DMS114 treated with DMSO at 0.1 percent for 48 hours (cell line): ENCODE results near the gene CDX1.

Source experiments
- DNase-seq: peaks from one replicate; lab custom pipeline; 2025; ENCODE audit not compliant: unreplicated experiment; lab: John Stamatoyannopoulos, UW

The CDX1 gene

DNA sequence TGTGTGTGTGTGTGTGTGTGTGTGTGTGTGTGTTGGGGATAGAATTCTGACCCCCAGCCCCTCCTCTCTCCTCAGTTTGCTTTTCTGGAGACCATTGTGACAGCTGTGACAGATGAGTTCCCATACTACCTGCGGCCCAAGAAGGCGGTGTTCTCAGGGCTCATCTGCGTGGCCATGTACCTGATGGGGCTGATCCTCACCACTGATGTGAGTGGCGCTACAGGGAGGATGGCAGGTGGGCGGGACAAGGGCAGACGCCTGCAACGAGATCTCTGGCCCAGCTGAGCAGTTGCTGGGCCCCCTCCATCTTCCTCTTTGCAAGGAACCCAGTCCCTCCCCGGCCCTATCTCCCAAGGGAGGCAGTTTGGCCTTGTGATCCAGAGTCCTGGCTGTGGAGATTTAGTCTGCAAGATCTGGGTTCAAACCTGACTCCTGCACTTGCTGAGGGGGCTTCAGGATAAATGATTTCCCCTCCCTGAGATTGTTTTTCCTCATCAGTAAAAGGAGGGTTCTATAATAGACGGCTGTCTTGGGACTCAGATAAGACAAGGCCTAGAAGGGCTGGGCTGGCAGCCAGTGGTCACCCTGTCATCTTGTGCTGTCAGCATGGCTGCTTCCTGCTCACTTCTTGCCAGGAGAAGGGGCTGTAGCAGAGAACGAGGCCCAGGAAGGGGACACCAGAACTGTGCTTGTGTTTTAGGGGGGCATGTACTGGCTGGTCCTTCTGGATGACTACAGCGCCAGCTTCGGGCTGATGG lies 37.4 kb downstream of the CDX1 start:
- DNase-seq = no peak

DNA sequence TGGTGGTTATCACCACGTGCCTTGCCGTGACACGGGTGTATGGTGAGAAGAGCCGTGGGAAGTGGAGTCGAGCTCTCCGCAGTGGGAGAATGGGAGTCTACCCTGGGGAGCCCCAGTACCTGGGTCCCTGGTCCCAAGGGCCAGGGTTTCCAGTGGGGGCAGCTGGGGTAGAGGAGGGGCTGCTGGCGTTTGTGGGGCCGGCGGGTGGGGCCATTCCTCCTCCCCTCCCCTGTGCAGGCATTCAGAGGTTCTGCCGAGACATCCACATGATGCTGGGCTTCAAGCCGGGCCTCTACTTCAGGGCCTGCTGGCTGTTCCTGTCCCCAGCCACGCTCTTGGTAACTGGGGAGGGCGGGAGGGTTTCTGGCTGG lies 38.0 kb downstream of the CDX1 start:
- DNase-seq = no peak

- DNase-seq = no peak
Observed at GRCh38 chr5:150206098-150206778, 39.7 kb downstream of the CDX1 start.

DNA sequence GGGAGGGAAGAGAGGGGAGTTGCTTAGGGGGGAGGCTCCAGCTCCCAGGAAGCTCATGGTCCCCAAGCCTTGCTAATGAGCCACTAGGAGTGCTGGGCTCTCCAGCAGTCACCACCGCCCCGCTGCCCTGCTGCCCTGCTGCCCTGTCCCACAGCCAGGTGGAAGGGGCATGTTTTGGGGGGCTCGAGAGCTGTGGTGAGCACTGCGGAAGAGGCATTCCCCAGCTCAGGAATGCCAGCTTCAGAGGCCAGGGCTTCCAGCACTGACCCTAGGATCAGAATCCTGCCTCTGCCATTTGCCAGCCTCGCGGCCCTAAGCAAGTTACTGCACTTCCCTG lies 40.2 kb downstream of the CDX1 start:
- no peak for DNase-seq

GRCh38 chr5:150208187-150209098 lies 41.9 kb downstream of the CDX1 start:
- DNase-seq = no peak

- no peak for DNase-seq
Observed at GRCh38 chr5:150209099-150209635, 42.6 kb downstream of the CDX1 start.

DNA sequence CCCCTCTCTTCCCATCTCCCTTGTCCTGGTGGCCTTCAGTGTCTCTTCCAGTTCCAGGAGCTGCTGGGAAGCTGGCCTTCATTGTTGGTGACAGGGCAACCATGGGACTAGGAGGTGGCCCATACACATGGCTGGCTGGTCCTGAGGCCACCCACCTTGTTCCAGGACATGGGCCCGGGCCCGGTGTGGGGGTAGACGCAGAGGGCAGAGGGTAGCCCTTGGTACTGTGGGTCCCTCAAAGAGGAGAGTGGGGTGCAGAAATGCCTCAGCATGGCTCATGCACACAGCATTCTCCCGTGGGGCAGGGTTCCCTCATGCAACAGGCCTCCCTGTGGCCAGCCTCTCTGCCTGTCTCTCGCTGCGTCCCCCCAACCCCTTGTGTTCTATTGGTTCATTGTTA lies 44.1 kb downstream of the CDX1 start:
- no peak for DNase-seq

- DNase-seq = no peak
Observed at GRCh38 chr5:150211156-150212030, 44.8 kb downstream of the CDX1 start.

DNA sequence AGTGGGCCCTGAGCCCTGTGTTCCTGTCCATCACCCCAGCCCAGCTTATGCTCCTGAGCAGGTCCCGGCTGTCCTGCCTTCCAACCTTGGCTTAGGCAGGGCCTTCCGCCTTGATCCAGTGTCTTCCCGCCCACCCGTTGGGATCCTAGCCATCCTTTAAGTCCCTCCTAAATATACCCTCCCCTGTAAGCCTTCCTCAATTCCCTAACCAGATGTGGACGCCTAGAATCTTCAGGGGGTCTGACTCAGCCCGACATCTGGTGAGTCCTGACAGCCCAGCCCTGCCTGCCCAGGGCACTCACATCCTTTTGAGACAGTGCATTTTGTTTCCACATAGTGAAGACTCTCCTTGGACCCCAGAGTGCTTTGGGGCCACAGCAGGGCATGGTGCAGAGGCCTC lies 47.0 kb downstream of the CDX1 start:
- no peak for DNase-seq

DNA sequence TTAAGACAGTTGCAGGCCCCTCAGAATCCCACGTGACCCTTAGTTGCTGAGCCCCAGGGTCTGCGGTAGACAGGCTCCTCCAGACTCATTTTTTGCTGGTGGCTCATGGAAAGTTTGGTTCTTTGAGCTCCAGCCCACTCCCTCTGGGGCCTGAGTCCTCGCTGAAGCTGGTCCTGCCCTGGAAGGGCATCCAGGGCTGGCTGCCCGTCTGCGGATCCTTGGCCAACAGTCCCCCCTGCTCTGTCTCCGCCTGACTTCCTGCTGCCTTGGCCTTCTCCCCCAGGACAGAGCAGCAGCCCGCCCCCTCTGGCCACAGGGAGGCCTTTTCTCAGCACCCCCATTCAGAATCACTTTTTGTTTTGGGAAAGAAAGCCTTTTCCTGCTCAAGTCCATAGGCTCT lies 47.7 kb downstream of the CDX1 start:
- no peak for DNase-seq

DNA sequence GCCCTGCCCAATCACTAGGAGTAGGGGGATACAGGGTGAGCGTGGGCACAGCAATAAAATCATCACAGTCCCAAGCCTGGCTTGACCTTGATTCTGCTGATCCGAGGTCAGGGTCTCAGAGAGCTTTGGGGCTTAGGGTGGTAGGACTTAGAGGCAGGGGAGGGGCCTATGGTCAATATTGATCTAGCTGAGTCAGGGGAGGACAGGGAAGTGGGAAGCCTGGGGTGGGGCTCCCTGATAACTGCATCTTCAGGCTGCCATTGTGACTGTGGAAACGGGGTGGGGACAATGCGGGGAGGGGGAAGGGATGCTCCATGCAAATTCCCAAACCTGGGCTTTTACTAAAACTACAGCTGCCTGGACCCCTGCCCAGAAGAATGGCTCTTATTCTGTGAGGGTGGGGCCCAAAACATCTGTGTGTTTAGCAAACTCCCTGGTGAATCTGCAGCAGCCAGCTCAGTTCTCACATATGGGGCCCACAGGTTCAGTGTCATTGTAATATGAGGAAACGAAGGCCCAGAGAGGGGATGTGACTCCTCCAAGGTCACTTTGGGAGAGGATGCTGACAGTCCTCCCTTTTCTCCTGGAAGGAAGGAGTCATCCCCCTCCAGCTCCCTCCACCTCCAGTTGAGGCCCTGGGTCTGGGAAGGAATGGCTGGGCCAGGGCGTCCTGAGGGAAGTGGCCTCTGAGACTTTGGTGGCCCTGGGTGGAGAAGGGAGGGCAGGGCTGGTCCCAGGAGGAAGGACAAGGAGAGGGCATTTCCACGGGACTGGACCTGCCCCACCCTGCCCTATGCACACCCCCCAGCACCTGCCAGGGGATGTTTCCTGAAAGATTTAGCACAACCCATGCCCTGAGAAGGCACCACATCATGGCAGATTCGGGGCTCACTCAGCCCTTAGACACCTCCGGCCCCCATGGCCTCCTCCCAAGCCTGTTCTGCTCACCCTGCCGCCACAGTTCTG lies 49.7 kb downstream of the CDX1 start:
- no peak for DNase-seq

GRCh38 chr5:150217038-150217437 lies 50.5 kb downstream of the CDX1 start:
- DNase-seq = no peak

DNA sequence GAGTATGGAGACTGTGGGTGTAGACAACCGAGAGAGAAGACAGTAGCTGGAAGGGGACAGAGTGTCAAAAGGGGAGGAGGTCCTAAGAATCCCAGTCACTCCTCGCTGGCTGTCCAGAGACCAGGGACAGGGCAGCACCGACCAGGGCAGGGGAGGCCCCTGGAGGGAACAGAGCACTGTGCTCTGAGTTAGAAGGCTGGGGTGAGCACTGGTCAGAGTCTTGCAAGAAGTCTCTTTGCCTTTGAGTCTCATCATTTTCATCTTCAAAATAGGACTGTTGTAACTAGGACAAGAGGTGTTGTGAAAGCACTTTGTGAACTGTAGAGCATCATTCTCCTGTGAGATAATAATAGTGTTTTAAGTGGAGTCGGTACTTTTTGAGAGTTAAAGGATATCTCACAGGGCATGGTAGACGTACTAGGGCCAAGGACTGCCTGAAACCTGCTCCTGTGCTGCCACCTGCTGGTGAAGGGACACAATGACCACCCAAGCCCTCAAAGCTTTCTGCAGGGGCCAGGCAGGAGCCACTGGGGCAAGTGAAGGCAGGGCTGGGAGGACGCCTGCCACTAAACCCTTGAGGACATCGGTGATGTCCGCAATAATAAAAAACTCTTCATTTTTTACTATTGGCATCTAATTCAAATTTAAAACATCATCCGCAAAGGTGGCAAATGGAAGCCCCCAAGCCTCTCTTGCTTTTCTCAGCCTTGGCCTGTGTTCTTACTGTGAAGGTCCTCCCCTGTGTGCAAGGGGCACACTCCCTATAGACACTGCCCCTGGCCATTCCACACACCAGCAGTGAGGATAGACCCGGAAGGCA lies 51.5 kb downstream of the CDX1 start:
- peak; percentile 78 for DNase-seq

DNA sequence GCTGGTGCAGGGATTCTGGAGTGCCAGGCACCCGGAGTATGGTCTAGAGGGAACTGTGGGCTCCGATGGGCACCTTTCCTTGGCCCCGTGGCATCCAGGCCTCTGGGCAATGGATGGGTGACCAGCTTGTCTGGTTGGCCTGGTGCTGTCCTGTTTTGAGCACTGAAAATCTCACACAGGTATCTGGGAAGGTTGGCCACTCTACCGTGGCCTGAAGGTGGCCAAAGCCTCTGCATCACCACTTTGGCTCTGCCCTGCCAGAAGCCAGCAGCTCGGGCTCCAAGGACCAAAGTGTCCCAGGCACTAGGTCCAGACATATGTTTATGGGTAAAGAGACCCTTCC lies 52.1 kb downstream of the CDX1 start:
- no peak for DNase-seq

- DNase-seq = no peak
Observed at GRCh38 chr5:150219142-150219541, 52.6 kb downstream of the CDX1 start.

GRCh38 chr5:150219861-150220260 lies 53.3 kb downstream of the CDX1 start:
- DNase-seq = no peak

- DNase-seq = no peak
Observed at GRCh38 chr5:150221471-150221870, 54.9 kb downstream of the CDX1 start.

DNA sequence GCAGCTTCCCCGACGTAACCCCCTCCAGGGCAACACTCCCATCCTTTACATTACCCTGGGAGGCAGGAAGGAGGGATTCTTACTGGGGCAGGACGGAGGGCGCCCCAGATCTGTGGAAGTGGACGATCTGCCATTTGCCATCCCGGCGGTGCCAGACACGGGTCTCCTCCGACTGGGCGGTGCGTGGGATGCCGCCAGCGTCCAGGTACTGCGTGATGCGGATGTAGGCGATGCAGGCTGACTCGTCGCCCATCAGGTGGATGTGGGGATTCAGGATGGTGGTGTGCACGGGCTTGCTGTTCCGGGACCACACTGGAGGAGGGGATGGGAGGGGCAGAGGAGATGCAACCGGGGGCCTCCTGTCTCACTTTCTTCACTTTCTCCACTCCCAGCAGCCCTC lies 56.3 kb downstream of the CDX1 start:
- no peak for DNase-seq

DNA sequence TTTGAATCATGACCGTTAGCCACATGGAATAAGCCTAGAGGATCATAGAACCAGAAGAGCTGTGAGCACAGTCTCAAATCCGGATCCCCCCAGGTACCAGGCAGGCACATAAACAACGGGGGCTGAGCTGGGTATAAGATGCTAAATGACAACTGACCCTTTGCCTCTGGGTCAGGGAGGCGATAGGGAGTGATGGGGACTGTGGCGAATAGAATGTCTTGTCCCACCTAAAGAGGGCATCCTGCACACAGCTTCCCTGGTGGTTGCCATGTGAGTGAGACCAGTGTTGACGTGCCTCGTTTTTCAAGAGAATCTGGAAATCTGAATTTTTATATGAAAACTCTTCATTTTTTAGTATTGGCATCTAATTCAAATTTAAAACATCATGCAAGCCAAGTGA lies 56.9 kb downstream of the CDX1 start:
- no peak for DNase-seq
